ENCODE results near the gene ABCC1.
A peak's percentile ranks its signal among the peaks of the same experiment; 100 is the strongest.
"Not testable (repeated sequence)": the region's sequence is repeated elsewhere in the genome, so short reads cannot be mapped to it uniquely, and the experiment has no call there.

Gene ABCC1

GRCh38 chr16:16076423-16076813 is 127.0 kb downstream of the ABCC1 start:
- DNase-seq (ENCODE audit: low read depth in 2 of 3, low spot score in 2 of 3), result no peak

- DNase-seq (ENCODE audit: low read depth in 2 of 3, low spot score in 2 of 3), result no peak
Measured at GRCh38 chr16:16080465-16081065, 131.1 kb downstream of the ABCC1 start.

- no peak for DNase-seq (ENCODE audit: low read depth in 2 of 3, low spot score in 2 of 3)
Measured at GRCh38 chr16:16081141-16081540, 131.7 kb downstream of the ABCC1 start.

- DNase-seq (ENCODE audit: low read depth in 2 of 3, low spot score in 2 of 3), result no peak
Measured at GRCh38 chr16:16082255-16082654, 132.8 kb downstream of the ABCC1 start.

- DNase-seq (ENCODE audit: low read depth in 2 of 3, low spot score in 2 of 3), result peak in 1 of 3 experiments; percentile 16
Measured at GRCh38 chr16:16083421-16084156, 134.2 kb downstream of the ABCC1 start.

- DNase-seq (ENCODE audit: low read depth in 2 of 3, low spot score in 2 of 3), result no peak
Measured at GRCh38 chr16:16084874-16085273, 135.5 kb downstream of the ABCC1 start.

GRCh38 chr16:16086653-16087446 is 137.4 kb downstream of the ABCC1 start:
- DNase-seq (ENCODE audit: low read depth in 2 of 3, low spot score in 2 of 3), result no peak

GRCh38 chr16:16090238-16090637 is 140.8 kb downstream of the ABCC1 start:
- no peak for DNase-seq (ENCODE audit: low read depth in 2 of 3, low spot score in 2 of 3)

- no peak for DNase-seq (ENCODE audit: low read depth in 2 of 3, low spot score in 2 of 3)
Measured at GRCh38 chr16:16092925-16093627, 143.7 kb downstream of the ABCC1 start.

GRCh38 chr16:16093628-16094332 is 144.4 kb downstream of the ABCC1 start:
- no peak for DNase-seq (ENCODE audit: low read depth in 2 of 3, low spot score in 2 of 3)

GRCh38 chr16:16095646-16096045 is 146.2 kb downstream of the ABCC1 start:
- DNase-seq (ENCODE audit: low read depth in 2 of 3, low spot score in 2 of 3), result no peak

GRCh38 chr16:16096121-16096857 is 146.9 kb downstream of the ABCC1 start:
- no peak for DNase-seq (ENCODE audit: low read depth in 2 of 3, low spot score in 2 of 3)

- DNase-seq (ENCODE audit: low read depth in 2 of 3, low spot score in 2 of 3), result no peak
Measured at GRCh38 chr16:16096858-16097213, 147.4 kb downstream of the ABCC1 start.

GRCh38 chr16:16099320-16099719 is 149.9 kb downstream of the ABCC1 start:
- no peak for DNase-seq (ENCODE audit: low read depth in 2 of 3, low spot score in 2 of 3)

GRCh38 chr16:16100631-16101030 is 151.2 kb downstream of the ABCC1 start:
- DNase-seq (ENCODE audit: low read depth in 2 of 3, low spot score in 2 of 3), result no peak

GRCh38 chr16:16101585-16101984 is 152.2 kb downstream of the ABCC1 start:
- no peak for DNase-seq (ENCODE audit: low read depth in 2 of 3, low spot score in 2 of 3)

- no peak for DNase-seq (ENCODE audit: low read depth in 2 of 3, low spot score in 2 of 3)
Measured at GRCh38 chr16:16102738-16103137, 153.3 kb downstream of the ABCC1 start.

- DNase-seq (ENCODE audit: low read depth in 2 of 3, low spot score in 2 of 3), result not testable (repeated sequence)
Measured at GRCh38 chr16:16104132-16104803, 154.9 kb downstream of the ABCC1 start.

- DNase-seq (ENCODE audit: low read depth in 2 of 3, low spot score in 2 of 3), result not testable (repeated sequence)
Measured at GRCh38 chr16:16104804-16105141, 155.4 kb downstream of the ABCC1 start.

GRCh38 chr16:16105646-16106045 is 156.2 kb downstream of the ABCC1 start:
- no peak for DNase-seq (ENCODE audit: low read depth in 2 of 3, low spot score in 2 of 3)
